ENCODE results near the gene CLDN8.

Gene CLDN8

DNA sequence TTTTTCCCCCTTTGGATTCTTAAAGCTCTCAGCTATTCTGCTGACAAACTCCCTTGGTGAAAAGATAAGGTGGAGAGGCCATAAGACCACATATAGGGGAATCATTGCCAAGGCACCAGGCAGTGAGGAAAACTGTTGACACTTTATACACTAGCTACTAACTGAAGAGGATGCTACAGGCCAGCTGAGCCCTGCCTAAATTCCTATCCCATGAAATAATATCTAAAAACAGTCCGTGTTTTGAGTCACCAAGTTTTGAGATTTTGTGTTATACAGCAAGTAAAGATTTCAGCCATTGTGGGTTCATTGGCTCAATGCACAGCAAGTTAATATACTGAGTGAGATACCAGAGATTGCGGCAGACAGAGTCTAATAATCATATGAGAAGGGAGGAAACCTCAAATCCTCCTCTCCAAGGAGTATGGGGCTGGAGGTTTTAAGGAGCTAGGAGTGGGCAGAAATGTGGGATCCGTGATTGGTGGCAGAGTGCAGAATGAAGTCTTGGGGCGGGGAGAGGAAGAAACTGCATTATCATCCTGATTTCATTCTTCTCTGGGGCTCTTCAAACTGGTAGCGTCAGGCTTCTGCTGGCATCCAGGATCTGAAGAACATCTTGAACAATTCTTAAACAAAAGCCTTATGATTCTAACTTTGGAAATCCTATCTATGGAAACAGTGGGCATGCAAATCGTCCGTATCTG, 9.2 kb downstream of the CLDN8 start:
- DNase-seq (ENCODE audit: low read depth) = no peak

DNA sequence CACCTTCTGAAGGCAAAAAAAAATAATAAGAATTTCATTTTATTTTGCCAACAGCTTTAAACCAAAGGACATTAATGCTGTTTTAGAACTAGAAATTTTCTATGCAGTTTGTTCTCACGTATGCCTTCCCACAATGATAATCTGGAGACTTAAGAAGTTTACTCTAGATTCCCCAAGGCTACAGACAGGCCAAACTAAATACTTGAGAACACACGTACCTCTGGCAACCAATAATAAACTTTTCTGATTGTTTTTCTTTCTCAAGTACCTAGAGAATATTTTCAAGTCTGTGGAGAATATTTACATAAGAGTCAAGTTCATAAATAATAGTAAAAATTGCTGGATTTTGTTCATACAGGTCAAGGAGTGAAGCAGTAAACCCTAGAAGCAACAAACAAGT, 15.9 kb downstream of the CLDN8 start:
- no peak for DNase-seq (ENCODE audit: low read depth)

DNA sequence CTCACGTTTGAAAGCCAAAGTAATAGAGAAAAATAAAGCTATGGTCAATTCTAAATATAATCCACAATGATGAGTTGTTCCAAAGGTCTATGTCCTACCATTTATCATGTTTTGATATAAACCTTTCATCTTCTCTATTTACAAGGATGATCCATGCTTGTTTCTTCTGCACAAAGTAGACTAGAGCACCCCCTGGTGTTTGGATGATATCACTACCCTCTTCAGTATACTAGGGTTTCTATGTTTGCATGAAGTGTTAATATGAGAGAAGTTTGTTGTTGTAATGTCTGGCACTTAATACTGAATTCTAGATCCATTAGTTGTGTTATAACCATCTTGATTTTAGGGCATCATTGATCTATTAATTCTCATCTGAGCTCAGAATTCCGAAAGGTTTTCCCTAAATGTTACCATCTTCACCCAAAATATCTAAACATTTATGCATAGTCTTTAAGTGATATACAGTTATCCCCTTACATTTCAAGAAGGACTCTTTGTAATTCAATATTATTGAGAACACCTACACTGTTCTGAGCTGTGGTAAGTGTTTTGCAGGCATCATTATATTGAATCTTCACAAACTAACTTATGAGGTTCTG, 21.1 kb downstream of the CLDN8 start:
- DNase-seq (ENCODE audit: low read depth) = no peak

DNA sequence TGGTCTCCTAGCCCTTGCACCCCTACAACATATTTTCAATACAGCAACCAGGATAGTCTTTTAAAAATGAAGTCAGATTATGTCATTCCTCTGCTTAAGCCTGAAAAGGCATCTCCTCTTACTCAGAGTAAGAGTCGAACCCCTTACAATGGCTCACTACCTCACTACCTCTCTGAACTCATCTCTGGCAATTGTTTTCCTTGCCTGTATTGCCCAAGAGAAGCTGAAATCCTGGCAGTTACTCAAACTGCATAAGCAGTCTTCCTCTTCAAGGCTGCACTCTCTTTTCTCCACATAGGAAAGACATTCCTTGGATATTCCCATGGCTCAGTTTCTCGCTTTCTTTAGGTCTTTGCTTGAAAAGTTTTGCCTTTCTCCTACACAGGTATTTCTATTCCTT, 22.7 kb downstream of the CLDN8 start:
- no peak for DNase-seq (ENCODE audit: low read depth)

DNA sequence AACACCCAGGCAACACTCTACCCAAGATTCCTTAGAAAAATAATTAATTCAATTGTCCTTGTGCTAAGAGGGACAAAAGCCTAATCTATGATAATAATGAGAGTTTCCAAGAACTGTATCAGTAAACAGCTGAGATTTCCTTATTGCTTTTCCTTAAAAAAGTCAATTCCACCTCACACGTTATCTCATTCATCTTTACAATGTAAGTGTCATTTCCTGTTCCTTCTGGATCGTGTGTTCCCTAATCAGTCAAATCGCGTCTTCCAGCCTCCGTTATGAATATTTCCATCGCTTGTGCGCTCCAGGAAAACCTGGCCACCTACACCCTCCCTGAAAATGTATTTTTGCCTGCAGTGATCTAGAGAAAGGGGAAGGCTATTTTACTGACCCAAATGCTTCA, 25.3 kb downstream of the CLDN8 start:
- no peak for DNase-seq (ENCODE audit: low read depth)

DNA sequence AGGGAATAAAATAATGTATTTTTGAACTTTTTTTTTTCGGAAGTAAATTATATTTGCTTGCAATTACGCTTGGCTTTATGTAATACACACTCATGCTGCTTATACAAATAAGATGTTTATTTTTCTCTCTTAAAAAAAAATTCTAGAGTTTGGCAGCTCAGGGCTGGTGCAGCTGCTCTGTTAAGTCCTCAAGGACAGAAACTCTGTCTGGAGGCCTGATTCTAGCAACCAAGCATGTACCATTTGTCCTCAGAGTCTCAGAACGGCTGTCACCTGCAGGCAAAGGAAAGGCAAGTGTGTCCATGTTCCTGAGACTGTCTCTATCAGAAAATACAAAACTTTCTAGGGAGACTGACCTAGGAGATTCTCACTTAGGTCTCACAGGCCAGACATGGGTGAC, 26.1 kb downstream of the CLDN8 start:
- no peak for DNase-seq (ENCODE audit: low read depth)

DNA sequence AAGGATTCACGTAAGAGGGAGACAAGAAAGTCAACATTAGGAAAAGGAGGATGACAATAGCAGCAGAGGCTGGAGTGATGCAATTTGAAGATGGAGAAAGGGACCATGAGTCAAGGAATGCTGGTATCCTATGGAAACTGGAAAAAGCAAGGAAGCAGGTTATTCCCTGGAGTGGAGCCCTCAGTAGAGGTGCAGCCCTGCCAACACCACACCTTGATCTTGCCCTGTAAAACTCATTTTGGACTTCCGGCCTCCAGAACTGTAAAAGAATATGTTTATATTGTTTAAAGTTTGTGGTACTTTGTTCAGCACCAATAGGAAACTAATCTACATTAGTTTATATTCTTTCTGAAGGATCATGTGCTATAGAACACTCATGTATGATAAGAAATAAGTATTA, 29.7 kb downstream of the CLDN8 start:
- DNase-seq (ENCODE audit: low read depth) = no peak

DNA sequence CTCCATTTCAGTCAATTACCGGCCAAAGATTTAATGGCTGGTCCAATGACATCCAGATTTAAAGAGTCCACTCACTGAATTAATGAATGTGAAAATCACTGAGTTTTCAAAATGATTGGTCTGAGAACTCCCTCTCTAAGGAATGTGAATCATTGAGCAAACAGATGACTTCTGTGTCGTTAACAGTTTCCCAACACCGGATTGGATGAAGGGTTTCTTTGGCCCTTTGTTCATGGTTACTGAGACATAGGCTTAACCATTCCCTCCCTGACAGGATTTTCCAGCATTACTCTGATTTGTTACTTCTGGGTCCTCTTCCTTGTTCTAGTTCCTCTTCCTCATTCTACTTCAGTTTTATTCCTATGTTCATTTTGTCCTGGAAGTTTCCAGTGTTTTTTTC, 47.8 kb downstream of the CLDN8 start:
- no peak for DNase-seq (ENCODE audit: low read depth)

DNA sequence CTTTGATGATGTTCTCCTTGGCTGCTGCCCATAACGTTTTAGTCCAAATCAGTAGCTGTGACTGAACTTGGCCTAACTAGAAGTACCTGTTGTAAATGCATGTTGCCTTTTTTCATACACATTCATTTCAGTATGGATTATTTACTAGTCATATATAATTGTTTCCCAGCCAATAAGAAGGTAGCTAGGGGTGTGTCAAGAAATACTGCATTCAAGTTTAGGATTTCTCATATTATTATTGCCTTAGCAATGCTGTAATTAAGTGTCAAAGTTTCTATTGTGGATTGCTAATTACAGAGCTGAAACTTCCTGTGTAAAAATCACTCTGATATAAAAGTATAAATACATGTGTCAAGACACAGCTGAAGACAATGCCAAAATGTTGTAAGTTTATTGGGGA, 49.2 kb downstream of the CLDN8 start, which contains the start of gene CLDN17:
Gene CLDN17, minus strand, starts transcription at position 101 of the 400 bp plus-strand sequence. CDS start 188 bp downstream, outside the sequence.
- no peak for DNase-seq (ENCODE audit: low read depth)

DNA sequence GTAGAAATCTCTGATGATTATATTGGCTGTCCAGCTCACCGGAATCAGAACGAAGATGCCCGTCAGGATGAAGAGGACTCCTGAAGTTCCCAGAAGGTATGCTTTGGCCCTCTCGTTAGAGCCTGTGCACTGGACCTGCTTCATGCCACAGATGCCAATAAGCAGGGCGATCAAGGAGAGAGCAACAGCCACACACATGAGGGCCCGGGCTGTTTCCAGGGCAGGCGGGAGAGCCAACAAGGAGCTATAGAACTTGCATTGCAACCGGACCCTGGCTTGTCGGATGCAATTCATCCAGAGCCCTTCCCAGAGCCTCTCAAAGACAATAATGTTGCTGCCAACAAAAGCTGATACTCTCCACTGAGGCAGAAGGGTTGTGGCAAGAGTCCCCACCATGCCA, 49.7 kb downstream of the CLDN8 start:
- DNase-seq (ENCODE audit: low read depth) = no peak

DNA sequence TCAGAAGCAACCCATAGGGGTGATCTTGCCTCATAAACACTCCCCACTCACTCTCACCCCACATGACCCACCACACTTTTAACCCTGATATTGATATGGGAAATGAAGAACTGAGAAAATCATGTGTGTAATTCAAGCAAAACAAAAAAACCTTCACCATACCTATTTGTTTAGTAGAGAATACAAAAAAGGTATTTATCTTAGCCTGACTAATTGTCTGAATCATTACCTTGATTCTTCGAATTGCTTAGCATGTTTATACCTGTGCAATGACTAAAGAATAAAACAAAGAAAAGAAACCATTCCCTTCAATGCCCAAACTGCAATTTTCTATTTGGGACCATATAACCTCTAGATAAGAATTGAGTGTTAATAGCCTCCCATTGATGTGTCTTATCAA, 51.1 kb downstream of the CLDN8 start:
- no peak for DNase-seq (ENCODE audit: low read depth)
